ENCODE results near the gene SPTLC3.

- TF ChIP-seq POLR2AphosphoS5 (IDR thresholded peaks at IDR 0.05; ENCODE audit: low read depth) = no peak
- TF ChIP-seq, protein P1, sequence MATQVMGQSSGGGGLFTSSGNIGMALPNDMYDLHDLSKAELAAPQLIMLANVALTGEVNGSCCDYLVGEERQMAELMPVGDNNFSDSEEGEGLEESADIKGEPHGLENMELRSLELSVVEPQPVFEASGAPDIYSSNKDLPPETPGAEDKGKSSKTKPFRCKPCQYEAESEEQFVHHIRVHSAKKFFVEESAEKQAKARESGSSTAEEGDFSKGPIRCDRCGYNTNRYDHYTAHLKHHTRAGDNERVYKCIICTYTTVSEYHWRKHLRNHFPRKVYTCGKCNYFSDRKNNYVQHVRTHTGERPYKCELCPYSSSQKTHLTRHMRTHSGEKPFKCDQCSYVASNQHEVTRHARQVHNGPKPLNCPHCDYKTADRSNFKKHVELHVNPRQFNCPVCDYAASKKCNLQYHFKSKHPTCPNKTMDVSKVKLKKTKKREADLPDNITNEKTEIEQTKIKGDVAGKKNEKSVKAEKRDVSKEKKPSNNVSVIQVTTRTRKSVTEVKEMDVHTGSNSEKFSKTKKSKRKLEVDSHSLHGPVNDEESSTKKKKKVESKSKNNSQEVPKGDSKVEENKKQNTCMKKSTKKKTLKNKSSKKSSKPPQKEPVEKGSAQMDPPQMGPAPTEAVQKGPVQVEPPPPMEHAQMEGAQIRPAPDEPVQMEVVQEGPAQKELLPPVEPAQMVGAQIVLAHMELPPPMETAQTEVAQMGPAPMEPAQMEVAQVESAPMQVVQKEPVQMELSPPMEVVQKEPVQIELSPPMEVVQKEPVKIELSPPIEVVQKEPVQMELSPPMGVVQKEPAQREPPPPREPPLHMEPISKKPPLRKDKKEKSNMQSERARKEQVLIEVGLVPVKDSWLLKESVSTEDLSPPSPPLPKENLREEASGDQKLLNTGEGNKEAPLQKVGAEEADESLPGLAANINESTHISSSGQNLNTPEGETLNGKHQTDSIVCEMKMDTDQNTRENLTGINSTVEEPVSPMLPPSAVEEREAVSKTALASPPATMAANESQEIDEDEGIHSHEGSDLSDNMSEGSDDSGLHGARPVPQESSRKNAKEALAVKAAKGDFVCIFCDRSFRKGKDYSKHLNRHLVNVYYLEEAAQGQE (IDR thresholded peaks at IDR 0.05; ENCODE audit: unreplicated experiment) = no peak
- TF ChIP-seq, protein P2, sequence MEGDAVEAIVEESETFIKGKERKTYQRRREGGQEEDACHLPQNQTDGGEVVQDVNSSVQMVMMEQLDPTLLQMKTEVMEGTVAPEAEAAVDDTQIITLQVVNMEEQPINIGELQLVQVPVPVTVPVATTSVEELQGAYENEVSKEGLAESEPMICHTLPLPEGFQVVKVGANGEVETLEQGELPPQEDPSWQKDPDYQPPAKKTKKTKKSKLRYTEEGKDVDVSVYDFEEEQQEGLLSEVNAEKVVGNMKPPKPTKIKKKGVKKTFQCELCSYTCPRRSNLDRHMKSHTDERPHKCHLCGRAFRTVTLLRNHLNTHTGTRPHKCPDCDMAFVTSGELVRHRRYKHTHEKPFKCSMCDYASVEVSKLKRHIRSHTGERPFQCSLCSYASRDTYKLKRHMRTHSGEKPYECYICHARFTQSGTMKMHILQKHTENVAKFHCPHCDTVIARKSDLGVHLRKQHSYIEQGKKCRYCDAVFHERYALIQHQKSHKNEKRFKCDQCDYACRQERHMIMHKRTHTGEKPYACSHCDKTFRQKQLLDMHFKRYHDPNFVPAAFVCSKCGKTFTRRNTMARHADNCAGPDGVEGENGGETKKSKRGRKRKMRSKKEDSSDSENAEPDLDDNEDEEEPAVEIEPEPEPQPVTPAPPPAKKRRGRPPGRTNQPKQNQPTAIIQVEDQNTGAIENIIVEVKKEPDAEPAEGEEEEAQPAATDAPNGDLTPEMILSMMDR (conservative IDR thresholded peaks at IDR 0.05; ENCODE audit: low read depth in 2 of 2) = no peak
These were observed 21.1 kb downstream of the SPTLC3 start for GRCh38 chr20:13029687-13030375.
